ENCODE measurements around the gene OR6C4.
"Not testable (repeated sequence)": the region's sequence is repeated elsewhere in the genome, so short reads cannot be mapped to it uniquely, and the experiment has no call there.

The OR6C4 gene

DNA sequence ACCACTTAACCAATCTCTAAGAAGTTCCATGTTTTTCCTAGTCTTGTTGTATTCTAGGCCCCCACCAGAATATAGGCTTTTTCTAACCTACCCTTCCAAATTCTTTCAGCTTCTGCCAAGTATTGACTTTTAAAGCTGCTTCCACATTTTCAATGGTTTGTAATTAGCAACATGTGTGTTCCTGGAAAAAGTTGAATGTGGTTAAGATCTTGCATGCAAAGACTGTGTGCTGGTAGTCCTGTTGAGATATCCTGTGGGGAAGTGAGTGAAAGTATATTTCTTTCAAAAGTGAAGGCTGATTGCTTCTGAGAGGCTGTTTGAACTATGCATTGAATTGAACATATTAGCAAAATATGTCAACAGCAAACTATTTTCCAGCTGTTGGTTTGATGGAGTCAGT, 646 bp upstream of the OR6C4 start:
- no peaks in the 10 kb centered on the region for H3K36me3 Mint-ChIP-seq (ENCODE audit: low read depth)
- no peak overlapping the region for H3K4me3 Mint-ChIP-seq
- H3K9me3 Mint-ChIP-seq = peaks cover 19% of the 10 kb centered on the region
- H3K27ac Mint-ChIP-seq = no peak overlapping the region
- TF ChIP-seq, protein P1, sequence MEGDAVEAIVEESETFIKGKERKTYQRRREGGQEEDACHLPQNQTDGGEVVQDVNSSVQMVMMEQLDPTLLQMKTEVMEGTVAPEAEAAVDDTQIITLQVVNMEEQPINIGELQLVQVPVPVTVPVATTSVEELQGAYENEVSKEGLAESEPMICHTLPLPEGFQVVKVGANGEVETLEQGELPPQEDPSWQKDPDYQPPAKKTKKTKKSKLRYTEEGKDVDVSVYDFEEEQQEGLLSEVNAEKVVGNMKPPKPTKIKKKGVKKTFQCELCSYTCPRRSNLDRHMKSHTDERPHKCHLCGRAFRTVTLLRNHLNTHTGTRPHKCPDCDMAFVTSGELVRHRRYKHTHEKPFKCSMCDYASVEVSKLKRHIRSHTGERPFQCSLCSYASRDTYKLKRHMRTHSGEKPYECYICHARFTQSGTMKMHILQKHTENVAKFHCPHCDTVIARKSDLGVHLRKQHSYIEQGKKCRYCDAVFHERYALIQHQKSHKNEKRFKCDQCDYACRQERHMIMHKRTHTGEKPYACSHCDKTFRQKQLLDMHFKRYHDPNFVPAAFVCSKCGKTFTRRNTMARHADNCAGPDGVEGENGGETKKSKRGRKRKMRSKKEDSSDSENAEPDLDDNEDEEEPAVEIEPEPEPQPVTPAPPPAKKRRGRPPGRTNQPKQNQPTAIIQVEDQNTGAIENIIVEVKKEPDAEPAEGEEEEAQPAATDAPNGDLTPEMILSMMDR (IDR thresholded peaks at IDR 0.05) = no peak
- peaks cover 14% of the 10 kb centered on the region for H3K27me3 Mint-ChIP-seq (ENCODE audit: low read depth, poor library complexity)
- DNase-seq = no peak
- H3K4me1 Mint-ChIP-seq = no peaks in the 10 kb centered on the region

DNA sequence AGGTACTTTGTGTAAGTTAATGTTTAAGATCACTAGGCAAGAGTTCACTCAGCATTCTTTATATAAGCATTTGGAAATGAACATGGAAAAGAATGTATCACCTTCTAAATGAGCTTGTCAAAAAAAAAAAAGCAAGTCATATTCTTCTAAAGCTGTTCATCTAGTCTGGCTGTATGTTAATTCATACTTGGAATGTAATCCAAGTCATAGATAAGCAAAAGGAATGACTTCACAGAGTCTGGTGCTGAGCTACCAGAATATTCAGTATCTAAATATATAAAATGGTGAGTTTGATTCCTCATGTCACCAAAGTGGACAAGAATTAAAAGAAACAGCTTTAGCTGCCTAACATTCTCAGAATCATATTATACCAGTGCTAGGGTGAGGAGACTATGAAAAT, 4.9 kb downstream of the OR6C4 start:
- Mint-ChIP-seq H3K36me3 (ENCODE audit: low read depth) (peaks cover 5% of the 10 kb centered on the region), H3K27me3 (ENCODE audit: low read depth, poor library complexity) (peaks cover 9% of the 10 kb centered on the region), H3K27ac (no peak overlapping the region), H3K4me3 (no peak overlapping the region), H3K4me1 (no peaks in the 10 kb centered on the region), H3K9me3 (peaks cover 33% of the 10 kb centered on the region)
- TF ChIP-seq, protein P1 (IDR thresholded peaks at IDR 0.05) = no peak
- no peak for DNase-seq

DNA sequence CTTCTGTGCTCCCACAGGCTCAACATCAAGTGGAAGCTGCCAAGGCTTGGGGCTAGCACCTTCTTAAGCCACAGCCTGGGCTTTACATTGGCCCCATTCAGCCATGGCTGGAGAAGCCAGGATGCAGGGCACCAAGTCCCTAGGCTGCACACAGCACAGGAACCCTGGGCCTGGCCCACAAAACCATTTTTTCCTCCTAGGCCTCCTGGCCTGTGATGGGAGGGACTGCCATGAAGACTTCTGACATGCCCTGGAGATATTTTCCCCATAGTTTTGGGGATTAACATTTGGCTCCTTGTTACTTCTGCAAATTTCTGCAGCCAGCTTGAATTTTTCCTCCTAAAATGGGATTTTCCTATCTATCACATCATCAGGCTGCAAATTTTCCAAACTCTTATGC, 20.7 kb downstream of the OR6C4 start:
- H3K4me3 Mint-ChIP-seq = not testable (repeated sequence)

DNA sequence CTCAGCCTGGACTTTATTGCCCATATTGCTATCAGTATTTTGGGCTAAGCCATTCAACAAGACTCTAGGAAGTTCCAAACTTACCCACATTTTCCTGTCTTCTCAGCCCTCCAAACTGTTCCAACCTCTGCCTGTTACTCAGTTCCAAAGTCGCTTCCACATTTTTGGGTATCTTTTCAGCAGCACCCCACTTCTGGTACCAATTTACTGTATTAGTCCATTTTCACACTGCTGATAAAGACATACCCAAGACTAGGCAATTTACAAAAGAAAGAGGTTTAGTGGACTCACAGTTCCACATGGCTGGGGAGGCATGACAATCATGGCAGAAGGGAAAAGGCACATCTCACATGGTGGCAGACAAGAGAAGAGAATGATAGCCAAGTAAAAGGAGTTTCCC, 21.3 kb downstream of the OR6C4 start:
- H3K36me3 Mint-ChIP-seq (ENCODE audit: low read depth); H3K27ac Mint-ChIP-seq; H3K4me3 Mint-ChIP-seq; H3K4me1 Mint-ChIP-seq; DNase-seq: not testable (repeated sequence)
- peaks cover 38% of the 10 kb centered on the region for H3K9me3 Mint-ChIP-seq
- H3K27me3 Mint-ChIP-seq (ENCODE audit: low read depth, poor library complexity) = peaks cover 12% of the 10 kb centered on the region

More for the DNA sequence above, 20.7 kb downstream of the OR6C4 start:
- H3K36me3 Mint-ChIP-seq (ENCODE audit: low read depth); H3K4me1 Mint-ChIP-seq; H3K27ac Mint-ChIP-seq; DNase-seq: not testable (repeated sequence)
- Mint-ChIP-seq H3K9me3 (peaks cover 42% of the 10 kb centered on the region), H3K27me3 (ENCODE audit: low read depth, poor library complexity) (peaks cover 12% of the 10 kb centered on the region)

DNA sequence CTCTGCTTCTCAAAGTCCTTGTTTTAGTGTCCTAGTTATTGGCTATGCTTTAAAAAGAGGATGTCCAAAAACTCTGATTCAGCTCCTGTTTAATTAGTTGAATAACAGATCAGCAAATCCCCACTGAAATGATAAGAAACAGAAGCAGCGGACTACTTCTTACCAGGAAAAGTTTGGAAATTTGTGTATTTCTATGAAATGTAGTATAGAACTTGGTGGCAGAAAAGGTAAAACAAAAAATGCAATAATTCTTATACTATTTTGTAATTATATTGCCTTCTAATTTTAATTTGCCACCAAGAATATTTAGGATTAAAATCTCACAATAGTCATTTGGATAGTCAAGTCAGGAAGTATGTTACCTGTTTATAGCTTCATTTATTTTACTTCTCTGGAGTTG, 22.8 kb downstream of the OR6C4 start, which contains the start of gene OR2AP1:
OR2AP1 (plus strand) TSS at position 301 of the 400 bp plus-strand sequence. CDS start 1,947 bp downstream, outside the sequence.
- TF ChIP-seq, protein P1 (IDR thresholded peaks at IDR 0.05) = no peak
- H3K9me3 Mint-ChIP-seq = peaks cover 38% of the 10 kb centered on the region
- no peaks in the 10 kb centered on the region for H3K36me3 Mint-ChIP-seq (ENCODE audit: low read depth)
- no peaks in the 10 kb centered on the region for H3K4me1 Mint-ChIP-seq
- DNase-seq = no peak
- no peak within 1 kb of the TSS for H3K4me3 Mint-ChIP-seq
- H3K27me3 Mint-ChIP-seq (ENCODE audit: low read depth, poor library complexity) = peaks cover 9% of the 10 kb centered on the region
- no peak within 1 kb of the TSS for H3K27ac Mint-ChIP-seq

DNA sequence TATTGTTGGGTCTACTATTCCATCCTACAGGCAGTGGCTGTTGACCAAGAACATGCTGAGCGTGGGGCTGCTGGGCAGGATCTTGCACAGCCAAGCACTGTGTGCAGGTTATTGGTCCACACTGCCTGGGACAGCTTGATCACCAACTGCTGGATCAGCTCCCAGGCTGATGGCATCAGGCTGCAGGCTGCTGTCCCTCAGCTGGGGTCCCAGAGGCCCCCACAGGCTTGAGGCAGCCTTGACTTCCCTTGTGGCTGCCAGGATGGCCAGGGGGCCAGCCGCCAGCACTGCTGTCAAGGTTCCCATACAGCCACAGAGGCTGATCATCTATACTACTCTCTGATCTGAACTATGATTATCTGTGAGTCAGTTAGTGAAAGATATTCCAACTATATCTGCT, 32.7 kb downstream of the OR6C4 start:
- H3K4me3 Mint-ChIP-seq = no peak overlapping the region
- H3K36me3 Mint-ChIP-seq (ENCODE audit: low read depth) = no peaks in the 10 kb centered on the region
- no peaks in the 10 kb centered on the region for H3K4me1 Mint-ChIP-seq
- H3K9me3 Mint-ChIP-seq = peaks cover 25% of the 10 kb centered on the region
- no peak overlapping the region for H3K27ac Mint-ChIP-seq
- H3K27me3 Mint-ChIP-seq (ENCODE audit: low read depth, poor library complexity) = peaks cover 8% of the 10 kb centered on the region
- DNase-seq = no peak
- TF ChIP-seq, protein P1 (IDR thresholded peaks at IDR 0.05) = no peak

DNA sequence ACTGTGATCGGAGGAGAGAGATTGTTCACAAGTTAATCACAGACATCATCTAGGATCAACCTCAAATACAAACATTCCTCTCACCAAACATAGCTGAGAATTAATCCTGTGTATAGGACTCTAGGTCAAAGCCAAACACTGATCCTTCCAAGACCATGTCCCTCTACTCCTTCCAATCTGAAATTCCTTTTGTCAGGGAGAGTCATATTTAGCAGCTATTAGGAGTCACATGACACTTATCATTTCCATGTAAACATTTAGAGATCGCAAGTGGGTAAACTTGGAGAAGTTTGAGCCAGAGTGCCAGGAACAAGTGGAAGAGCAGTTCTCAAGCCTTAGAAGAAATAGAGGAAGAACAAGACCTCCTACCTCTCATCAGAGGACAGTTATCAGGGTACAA, 36.4 kb downstream of the OR6C4 start:
- no peak for DNase-seq
- TF ChIP-seq, protein P1 (IDR thresholded peaks at IDR 0.05) = no peak
- peaks cover 8% of the 10 kb centered on the region for H3K27me3 Mint-ChIP-seq (ENCODE audit: low read depth, poor library complexity)
- peaks cover 47% of the 10 kb centered on the region for H3K9me3 Mint-ChIP-seq
- no peak overlapping the region for H3K4me3 Mint-ChIP-seq
- H3K27ac Mint-ChIP-seq = no peak overlapping the region
- H3K4me1 Mint-ChIP-seq = peaks cover 8% of the 10 kb centered on the region
- peaks cover 15% of the 10 kb centered on the region for H3K36me3 Mint-ChIP-seq (ENCODE audit: low read depth)

DNA sequence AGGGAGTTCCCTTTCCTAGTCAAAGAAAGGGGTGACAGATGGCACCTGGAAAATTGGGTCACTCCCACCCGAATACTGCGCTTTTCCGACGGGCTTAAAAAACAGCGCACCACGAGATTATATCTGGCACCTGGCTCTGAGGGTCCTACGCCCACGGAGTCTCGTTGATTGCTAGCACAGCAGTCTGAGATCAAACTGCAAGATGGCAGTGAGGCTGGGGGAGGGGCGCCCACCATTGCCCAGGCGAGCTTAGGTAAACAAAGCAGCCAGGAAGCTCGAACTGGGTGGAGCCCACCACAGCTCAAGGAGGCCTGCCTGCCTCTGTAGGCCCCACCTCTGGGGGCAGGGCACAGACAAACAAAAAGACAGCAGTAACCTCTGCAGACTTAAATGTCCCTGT, 40.8 kb downstream of the OR6C4 start:
- Mint-ChIP-seq H3K9me3 (peaks cover 81% of the 10 kb centered on the region), H3K36me3 (ENCODE audit: low read depth) (peaks cover 35% of the 10 kb centered on the region)
- not testable (repeated sequence) for H3K4me1 Mint-ChIP-seq; H3K27me3 Mint-ChIP-seq (ENCODE audit: low read depth, poor library complexity); DNase-seq; H3K4me3 Mint-ChIP-seq; H3K27ac Mint-ChIP-seq

Measured in nephron progenitor cell (in vitro differentiated cells).